T-helper 2 cell (primary cell): ENCODE data around the gene ZBTB20.

Experiments
- DNase-seq, 5 experiments: peaks; one replicate each; pipeline versions ENCODE4 v3.0.0 to v3.0.0-alpha.2; 2012 to 2022

Gene ZBTB20

DNA sequence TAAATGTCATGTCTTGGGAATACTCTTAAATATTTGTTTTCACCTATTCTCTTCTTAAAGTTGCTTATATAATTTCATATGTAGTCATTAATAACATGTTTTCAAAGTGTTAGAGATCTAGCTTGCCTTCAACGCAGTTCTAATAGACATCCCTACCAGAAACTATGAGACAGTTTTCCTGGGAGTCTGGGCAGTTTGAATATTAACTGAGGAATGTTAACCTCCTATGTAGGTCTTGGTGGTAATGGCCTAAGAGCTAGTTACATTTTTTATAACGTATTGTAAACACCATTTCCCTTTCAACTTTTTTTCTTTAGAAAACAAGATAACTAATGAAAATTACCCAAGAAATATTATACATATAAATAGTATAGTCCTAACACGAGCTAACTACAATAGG is 525.1 kb downstream of the ZBTB20 start:
- DNase-seq: no peak

DNA sequence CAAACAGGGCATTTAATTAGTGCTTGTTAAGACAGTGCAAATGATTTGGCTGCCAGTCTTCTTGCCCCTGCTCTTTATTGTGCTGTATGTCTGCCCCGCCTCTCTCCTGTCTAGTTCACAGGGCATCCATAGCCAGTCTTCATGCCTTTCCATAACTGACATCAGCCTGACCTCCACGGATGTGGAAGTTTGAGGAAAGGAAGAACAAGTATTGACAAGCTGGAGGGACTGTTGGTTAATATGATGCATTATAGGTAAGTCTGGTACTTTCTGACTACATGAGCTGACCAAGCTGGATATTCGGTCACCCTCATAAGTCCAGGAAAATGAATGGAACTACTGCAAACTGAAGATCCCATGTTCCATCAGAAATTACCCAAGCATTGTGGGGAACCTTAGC is 527.3 kb downstream of the ZBTB20 start:
- DNase-seq: no peak

DNA sequence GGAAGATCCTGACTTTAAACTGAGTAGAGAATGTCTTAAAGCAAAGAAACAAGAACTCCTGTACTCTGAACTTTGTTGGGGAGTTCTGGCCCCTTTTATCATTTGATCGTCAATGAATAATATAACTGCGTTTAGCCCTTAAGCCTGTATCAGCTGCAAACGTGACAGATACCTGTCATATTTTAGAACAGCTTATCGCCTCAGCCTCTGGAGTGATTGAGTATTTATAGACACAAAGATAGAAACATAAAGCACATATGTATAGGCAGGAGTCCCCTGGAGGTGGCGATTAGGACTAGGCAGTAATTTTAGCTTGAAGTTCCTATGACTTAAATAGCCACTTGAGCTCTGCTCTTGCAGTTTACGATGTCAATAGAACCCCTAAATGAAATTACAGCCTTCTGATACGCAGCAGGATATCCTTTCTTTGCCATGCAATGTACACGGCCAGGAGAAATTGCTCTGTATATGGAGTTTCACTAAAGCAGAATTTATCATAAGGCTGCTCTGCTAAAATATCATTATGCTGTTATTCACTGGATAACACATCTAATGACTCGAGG is 531.5 kb downstream of the ZBTB20 start:
- no peak for DNase-seq

DNA sequence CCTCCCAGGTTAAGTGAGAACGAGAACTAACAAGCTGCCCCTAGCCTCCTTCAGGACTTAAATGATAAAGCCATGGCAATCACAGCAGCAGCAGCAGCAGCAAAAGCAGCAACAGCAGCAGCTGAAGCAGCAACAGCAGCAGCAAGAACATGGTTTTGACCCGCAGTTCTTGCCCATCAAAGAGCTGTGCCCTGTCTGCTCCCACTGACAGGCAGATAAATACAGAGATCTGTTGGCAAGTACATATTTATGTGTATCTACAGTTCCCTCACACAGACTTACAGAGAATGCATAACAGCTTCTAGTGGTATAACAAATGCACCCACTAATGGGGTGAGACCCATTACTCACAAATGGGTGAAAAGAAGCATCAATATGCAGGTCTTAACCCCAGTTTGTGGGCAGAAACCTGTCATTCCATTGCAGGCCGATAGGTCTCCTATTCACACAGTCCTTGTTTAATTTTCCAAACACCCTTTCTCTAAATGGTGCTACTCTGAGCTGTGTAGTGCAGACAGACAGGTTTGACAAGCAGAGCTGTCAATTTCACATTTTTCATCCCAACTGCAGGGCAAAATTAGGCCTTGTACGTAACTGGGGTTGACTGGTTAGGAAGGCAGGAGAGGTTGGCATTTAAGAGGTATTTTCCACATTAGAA is 537.0 kb downstream of the ZBTB20 start:
- no peak for DNase-seq

DNA sequence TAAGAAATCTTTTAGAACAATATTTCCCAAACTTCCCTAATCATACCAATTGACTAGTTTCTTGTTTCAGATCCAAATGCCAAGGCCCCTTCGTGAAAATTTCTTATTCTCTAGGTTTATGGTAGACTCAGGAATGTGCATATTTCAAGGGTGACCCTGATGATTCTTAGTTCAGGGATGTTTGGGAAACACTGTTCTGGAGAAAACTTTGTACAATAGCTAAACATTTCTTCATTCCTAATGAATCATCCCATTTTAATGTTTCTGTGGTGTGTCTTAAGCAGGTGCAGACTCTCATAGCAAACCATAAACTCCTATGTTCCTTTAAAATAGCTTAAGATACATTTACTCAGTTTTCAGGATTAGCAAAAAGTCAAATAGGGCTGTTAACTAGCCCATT is 538.8 kb downstream of the ZBTB20 start:
- DNase-seq: no peak

DNA sequence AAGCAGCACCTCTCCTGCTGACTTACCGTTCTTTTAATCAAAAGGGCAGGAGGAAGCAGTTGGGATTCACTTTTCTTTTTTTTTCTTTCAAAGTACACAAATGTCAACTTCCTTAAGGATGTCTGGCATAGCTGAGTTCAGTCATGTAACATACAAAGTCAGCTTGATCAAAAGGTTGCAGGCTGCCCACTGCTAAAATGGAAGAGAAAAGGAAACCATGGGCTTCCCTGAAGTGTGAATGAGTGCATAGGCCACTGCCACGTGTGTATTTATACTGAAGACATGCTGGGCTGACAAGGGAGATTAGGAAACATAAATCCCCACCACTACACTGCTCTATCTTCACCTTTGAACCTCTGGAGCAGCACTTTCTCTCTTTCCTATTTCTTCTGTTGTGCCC is 540.8 kb downstream of the ZBTB20 start:
- no peak for DNase-seq

DNA sequence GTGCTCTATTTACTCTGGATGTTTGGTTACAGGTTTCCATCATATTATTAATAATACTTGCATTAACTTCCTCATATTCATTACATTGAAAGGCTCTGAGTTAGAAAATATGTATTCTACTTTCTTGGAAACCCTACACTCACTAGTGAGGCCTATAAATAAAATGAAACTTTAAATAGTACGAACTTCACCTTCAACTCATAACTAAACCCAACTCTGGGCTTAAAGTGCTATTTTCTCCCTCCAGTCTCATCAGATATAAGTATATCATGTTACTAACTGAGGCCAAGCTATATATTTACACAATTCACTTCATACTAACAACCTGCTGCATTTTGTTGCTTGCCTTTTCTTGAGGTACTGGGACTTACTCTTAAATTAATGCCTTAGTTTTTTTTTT is 546.5 kb downstream of the ZBTB20 start:
- DNase-seq: no peak

DNA sequence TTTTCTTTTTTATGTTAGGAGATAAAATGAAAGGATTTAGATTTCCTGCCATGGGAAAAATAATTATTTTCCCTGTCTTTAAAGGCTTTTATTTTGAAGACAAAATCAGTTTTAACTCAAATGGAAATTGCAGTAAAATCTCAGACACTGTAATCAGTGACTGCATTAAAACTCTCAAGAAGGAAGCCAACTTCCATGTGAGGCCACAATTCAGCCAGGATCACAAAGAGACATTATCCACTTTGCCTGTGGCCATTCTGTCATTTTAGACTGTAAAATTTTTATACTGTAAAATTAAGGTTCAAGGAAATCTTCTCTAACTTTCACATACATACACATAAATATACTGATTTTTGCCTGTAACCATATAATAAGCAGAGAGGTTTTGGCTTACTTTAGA is 549.2 kb downstream of the ZBTB20 start:
- no peak for DNase-seq

DNA sequence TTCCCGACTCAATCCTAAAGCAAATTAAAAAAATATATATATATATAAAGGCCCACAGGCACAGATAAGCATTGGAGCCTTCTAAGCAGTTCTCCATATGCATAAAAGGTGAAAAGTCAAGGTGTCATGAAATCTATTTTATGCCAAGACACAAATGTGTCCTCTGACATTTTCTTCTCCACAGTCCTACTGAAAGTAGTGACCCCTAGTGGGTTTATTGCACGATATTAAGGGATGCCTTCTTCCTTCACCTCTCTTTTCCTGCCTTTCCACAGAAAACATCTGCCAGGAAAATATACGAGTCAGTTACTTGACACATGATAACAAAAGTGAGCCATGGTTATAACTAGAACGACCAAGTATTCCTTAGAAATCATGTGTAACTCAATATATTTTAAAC is 550.1 kb downstream of the ZBTB20 start:
- DNase-seq: no peak

DNA sequence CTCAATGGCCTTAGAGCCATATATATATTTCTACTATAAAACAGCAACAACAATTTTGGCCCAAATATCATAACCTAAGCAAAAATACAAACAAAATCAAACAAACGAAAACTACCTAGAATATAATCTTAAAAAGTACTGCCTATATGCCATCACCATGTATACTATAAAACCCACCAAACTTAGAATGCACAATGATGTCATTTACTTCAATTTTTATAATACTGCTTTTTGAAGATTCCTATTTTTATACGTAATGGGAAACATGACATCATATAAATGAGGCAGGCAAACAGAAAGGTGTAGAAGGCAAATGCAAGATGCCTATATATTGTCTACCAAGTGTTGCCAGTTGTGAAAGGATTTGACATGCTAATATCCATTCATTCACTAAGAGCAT is 550.9 kb downstream of the ZBTB20 start:
- DNase-seq: no peak

DNA sequence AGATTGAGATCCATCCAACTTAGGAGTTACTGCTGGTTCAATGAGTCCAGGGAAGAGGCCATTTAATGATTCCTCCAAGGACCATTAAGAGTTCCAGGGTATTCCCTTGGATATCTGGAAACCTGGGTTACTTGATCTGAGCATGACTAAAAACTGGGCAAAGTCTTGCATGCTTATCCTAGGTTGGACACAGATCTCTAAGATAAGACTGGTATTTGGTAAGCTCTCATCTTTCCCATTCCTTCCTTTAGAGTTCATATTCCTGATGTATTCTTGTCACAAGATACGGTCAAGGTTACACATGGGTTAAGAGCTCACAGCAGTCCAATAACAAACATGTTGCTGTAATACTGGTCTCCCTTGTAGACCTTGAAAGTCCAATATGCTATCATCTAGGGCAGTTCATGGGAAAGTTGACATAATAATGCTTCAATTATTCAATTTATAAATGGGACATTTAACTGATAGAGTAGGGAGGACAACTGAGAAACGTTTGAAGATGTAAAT is 551.5 kb downstream of the ZBTB20 start:
- DNase-seq: no peak

DNA sequence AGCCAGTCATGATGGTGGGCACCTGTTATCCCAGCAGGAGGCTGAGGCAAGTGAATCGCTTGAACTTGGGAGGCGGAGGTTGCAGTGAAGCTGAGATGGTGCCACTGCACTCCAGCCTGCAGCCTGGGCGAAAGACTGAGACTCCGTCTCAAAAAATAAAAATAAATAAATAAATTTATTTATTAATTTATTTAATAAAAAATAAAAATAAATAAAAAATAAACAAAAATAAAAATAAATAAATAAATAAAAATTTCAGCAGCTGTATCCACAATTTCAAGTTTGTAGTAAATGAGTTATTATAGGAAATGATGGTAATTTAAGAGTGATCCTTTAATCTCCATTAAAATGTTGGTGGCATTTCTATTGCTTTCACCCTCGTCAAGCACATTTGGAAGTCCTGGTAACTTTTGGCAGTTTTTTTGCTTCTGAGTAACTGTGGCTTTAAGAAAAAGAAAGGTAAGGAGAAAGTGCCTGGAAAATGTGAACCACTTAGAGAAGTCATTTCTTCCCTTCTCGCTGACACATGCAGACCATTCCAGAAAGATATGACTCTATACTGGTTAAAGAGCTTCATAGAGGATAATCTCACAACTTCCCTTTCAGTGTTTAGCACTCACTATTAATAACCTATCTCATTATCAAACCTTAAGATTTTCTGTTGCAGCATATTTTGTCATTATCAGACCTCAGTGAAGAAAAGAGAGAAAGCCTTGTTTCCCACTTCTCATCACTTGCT is 556.6 kb downstream of the ZBTB20 start:
- no peak for DNase-seq

DNA sequence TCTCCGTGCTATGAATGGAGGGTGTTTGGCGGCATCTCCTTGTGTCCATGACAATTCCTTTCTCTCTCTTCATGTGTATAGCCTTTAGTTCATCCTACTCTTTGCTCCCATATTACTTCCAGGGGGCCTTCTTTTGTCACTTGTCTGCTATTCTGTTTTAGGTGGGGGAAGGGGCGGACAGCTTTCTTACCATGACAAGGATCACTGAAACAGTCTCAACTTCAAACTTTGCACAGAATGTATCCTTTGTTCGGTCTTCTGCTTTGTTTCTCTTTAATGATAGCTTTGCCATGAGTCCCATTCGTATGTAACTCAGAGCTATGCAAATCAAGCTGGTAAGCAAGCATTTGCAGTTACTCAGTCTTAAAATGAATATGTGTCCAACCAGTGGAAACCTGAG is 559.1 kb downstream of the ZBTB20 start:
- no peak for DNase-seq

DNA sequence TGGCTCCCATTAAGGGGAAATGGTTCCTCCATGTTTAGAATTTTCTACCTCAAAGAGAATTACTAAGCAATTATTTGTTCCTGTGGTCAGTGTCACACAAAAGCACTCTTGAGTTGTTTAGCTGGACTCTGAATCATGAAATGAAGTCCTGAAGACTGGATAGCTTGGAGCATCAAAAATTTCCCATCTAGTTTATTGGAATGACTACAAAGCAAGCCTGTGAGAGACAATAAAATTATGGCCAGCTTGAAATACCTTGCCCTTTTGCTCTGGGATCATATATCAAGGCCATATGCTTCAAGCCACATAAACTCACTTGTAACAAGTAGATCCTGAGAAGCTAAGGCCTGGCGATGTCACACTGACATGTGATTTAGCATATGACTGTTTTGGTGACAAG is 561.0 kb downstream of the ZBTB20 start:
- no peak for DNase-seq

DNA sequence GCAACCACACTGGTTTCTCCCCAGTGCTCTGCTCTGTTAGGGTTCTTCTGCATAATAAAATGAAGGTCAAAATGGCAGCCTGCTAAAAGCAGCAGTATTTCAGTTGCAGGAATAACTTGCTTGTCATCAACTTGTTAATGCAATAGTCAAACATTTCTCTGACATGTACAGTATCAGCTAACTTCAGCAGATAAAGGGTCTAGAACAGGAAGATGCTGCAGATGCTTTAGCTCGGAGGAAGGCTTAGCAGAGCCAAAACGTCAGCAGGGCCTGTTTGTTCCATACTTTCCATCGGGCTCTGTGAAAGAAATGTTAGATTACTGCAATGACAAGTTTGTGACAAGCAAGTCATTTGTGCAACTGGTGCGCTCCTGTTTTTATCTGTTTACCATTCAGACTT is 561.4 kb downstream of the ZBTB20 start:
- DNase-seq: no peak

DNA sequence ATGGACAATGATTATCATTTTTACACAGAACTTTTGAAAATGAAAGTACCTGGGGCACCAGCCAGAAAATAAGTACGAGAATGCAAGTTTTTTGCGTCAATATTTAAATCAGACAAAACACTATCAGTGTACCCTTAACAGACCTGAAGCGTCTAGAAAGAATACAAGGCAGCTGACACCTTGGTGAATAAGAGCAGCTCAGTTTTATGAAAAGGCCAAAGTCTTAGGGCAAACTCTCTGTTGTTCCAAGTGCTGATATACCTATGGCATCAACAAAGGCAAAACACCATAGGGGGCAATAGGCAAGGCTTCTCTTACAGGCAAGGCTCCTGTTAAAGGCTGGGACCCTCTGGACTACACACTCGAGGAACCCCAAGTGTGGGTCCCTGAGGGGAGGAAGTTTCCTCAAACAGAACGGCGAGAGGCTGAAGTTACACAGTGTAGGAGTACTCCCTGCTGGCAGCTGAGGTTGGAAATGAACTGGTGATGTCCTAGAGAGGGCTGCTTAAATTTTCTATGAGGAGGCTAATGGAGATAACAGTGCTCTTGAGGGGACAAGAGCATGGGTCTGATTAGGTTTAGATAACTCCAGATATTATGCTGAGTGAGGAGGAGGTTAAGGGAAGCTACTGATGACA is 562.2 kb downstream of the ZBTB20 start:
- no peak for DNase-seq

DNA sequence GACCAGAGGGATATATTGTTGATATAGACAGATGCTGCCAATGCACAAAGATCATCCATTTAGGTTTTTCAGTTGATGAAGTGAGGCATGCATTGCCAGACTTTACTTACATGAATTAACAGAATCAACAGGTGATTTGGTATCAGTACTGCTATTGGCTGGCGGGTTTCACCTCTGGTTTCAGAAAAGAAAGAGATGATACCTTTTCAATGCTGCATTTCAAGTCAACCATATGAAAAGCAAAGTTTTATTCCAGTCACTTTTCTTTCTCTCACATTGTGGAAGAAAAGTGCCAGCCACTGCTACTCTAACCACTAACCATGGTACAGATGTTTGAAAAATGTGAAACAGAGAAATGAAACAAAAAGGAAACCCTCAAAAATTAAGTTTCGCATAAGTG is 564.2 kb downstream of the ZBTB20 start:
- peak in 1 of 5 experiments; percentile 17 for DNase-seq

DNA sequence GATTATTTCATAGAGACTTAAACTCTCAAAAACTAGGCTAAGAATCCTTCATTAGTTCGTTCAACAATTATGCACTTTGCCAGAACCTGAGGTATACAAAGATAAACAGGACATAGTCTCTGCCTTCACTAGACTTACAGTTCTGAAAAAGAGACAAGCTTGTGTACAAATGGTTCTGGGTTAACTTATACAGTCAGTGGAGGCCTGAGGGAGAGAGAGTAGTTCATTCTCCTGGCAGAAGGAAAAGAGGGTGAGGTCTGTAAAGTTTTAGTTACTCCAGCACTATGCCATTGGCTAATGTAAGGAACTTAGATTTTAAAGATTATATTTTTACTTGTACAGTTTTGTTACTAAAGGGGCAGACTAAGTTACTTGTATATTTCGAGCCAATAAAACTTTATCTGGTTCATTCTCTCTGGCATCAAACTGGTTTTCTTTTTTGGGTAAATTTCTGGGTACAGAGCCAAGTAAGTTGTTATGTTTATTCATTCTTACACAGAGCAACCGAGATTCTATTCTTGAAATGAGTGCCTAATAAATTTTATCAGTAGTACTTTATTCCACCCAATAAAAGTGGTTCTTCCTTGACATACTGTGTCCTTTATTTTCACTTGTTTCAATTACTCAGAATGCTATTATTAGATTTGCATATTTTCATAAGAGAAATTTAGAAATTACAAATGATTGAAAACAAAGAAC is 574.6 kb downstream of the ZBTB20 start:
- no peak for DNase-seq

DNA sequence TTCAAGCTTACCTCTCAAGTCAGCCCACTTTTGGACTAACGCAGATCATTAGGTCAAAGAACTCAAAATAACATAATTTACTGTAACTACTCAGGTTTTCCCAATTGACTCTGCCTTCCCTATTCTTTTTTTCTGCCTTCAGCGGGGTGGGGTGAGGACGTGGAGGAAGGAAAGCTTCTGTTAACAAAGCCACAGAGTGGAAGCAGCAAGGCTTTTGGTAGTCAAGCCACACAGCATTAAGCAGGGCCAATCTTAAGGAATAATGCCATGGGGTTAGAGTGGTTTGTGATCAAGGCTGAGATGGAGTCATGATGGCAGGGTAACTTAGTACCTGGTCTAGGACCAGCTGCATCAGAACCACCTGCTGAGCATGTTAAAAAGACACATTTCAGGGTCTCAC is 575.7 kb downstream of the ZBTB20 start:
- no peak for DNase-seq

DNA sequence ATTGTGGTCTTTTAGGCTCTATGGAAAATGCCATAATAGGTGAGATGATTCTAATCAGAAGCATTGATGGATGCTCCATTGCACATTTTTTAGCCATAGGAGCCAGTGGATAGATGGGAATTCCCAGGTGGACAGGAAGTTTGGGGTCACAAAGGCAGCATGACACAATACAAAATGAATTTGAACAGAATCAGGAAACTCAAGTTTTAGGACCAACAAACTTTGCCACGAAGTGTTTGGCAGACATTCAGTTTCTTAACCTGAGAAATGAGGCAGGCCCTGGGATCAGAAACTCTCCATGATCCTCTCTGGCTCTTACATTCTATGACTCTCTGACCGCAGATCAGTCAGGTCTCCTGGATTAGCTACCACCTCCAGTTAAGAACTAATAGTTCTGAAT is 577.9 kb downstream of the ZBTB20 start:
- DNase-seq: no peak

DNA sequence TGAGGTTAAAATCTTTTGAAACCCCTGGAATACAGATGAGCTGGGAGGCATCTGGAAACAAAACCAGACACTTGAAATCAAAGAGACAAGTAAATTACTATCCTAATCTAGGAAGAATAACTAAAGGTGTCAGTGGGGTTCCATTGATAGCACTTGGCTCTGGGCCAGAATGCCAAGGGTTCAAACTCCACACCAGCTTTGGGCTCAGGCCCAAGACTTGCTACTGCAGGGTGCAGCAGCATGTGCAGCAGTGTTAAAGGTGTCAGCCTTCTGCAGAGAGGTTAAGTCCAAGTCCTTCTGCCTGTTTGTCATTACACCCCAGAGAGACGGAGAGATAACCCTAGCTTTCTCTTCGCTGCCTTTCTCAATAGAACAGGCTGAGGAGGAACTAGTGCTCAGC is 579.3 kb downstream of the ZBTB20 start:
- DNase-seq: no peak

DNA sequence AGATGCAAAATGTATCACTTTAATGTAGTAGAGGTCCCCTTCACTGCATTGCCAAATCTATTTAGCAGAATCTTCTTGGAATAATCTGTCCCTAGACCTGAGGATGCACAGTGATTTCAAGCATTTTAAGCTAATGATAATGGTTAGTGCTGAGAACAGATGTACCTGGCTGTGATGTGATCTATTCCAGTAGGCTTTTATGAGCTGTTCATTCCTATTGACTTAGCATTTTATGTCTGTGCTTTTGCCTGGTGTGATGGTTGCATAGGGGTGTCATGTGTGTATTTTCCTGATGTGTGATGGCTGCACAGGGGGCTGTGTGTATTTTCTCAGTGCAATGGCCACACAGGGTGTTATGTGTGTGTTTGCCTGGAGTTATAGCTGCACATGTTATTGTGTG is 580.3 kb downstream of the ZBTB20 start:
- DNase-seq: no peak

DNA sequence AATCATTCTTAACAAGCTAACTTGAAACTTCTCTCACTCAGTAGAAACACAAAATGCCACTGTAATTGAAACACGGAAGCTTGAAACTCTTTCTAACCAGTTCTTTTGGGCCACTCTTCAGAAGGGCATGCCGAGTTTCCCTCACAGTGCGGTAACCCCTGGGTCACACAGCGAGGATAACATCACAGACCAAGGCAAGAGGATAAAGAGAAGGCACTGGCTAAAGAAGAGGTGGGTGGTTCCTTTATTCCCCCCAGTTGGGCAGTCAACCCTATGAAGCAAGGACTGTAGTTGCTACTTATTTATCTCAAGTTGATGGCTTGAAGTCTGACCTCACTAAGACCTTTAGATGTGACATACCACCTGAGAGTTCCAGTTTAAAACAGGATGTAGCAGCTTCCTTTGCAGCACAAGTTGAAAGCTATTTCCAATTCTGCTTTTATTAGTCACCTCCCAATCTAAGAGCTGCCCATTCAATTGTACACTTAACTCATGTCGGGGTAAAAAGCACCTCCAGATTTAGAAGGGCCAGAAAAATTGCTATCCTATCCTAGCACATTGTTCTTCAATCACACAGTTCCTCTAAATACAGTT is 580.8 kb downstream of the ZBTB20 start:
- peak in 1 of 5 experiments; percentile 4 for DNase-seq
